Measurements from ENCODE around the gene LMAN2. TPM values are rescaled to one million over a fixed set of nuclear protein-coding genes. Genes with fewer than 3 reads are reported as not detected.

Gene LMAN2
- total RNA-seq, 1 experiment from 2014 or later = 128 TPM

- intact Hi-C loops (cut with micrococcal nuclease) = no loop called here
- H3K4me3 ChIP-seq (replicated peaks in 1 of 2; ENCODE audit: low read depth in 1 of 2, low read length in 2 of 2) = no peak overlapping the region
- POLR2A ChIA-PET = no interaction called here
These were observed 4.3 kb upstream of the LMAN2 start for GRCh38 chr5:177355868-177356168.

More at GRCh38 chr5:177355868-177356168, 4.3 kb upstream of the LMAN2 start:
- peaks cover 4 to 12% of the 10 kb centered on the region in 2 experiments; a peak in 2 of 4 replicates for H3K4me1 ChIP-seq (ENCODE audit: control insufficient read depth in 1 of 2, insufficient read depth in 2 of 2, low read length in 2 of 2)
- TF ChIP-seq ZNF274 (IDR thresholded peaks at IDR 0.05; ENCODE audit: low read depth, low read length) (no peak), CEBPB (IDR thresholded peaks at IDR 0.05; ENCODE audit: low read depth) (no peak), ZBTB33 (IDR thresholded peaks at IDR 0.05; ENCODE audit: extremely low read depth, insufficient replicate concordance, low read length) (no peak), JUND (IDR thresholded peaks at IDR 0.05) (no peak), EZH2 (IDR thresholded peaks at IDR 0.05) (no peak), SRF (IDR thresholded peaks at IDR 0.05; ENCODE audit: low read depth) (no peak), FOSL1 (IDR thresholded peaks at IDR 0.05; ENCODE audit: low read depth) (no peak), POLR2A (IDR thresholded peaks at IDR 0.05; ENCODE audit: borderline replicate concordance, extremely low read depth, insufficient read depth, insufficient read length) (no peak), REST (IDR thresholded peaks at IDR 0.05; ENCODE audit: low read depth) (no peak), CTCF (IDR thresholded peaks at IDR 0.05 in 2 of 3, conservative IDR thresholded peaks at IDR 0.05 in 1 of 3; ENCODE audit: borderline replicate concordance in 1 of 3, insufficient read depth in 1 of 3, low read depth in 2 of 3, low read length in 2 of 3) (no peak), CBX3 (IDR thresholded peaks at IDR 0.05; ENCODE audit: low read depth) (no peak), YY1 (IDR thresholded peaks at IDR 0.05; ENCODE audit: extremely low read depth, insufficient replicate concordance, low read depth, low read length) (no peak)
- peaks cover 0 to 4% of the 10 kb centered on the region in 2 experiments; a peak in 1 of 4 replicates for H3K9me3 ChIP-seq (ENCODE audit: control insufficient read depth in 1 of 2, insufficient read depth in 1 of 2, low read depth in 1 of 2, low read length in 2 of 2)
- no peak overlapping the region for H3K4me2 ChIP-seq (ENCODE audit: low read length)
- CTCF ChIA-PET = interaction anchor here (3.2 kb wide), 1 partner anchor 14 kb away, joined by 15 read pairs; no protein-coding TSS in a partner anchor
- no peaks in the 10 kb centered on the region for H3K9me2 ChIP-seq (ENCODE audit: insufficient read depth)
- RAD21 ChIA-PET (ENCODE audit: low non-redundant PET in 1 of 2, low total read pairs in 2 of 2, uncharacterized antibody in 2 of 2, unreplicated experiment in 2 of 2) = no interaction called here
- no peak overlapping the region for H3K27ac ChIP-seq (ENCODE audit: low read depth, low read length)
- no peak for DNase-seq (ENCODE audit: low read depth, low spot score)
- BruUV-seq (replicated peaks) = no TSS peak
- H3K79me2 ChIP-seq (ENCODE audit: insufficient read depth, low read length) = peaks cover 6% of the 10 kb centered on the region
- no peaks in the 10 kb centered on the region for H4K20me1 ChIP-seq (ENCODE audit: insufficient read depth)
- ATAC-seq = no peak
- no peaks in the 10 kb centered on the region for H3K36me3 ChIP-seq (ENCODE audit: control insufficient read depth in 1 of 2, insufficient read depth in 2 of 2, low read length in 2 of 2)
- no peak overlapping the region for H3K9ac ChIP-seq (ENCODE audit: low read length)
- H3K27me3 ChIP-seq (ENCODE audit: insufficient read depth, low read length) = no peaks in the 10 kb centered on the region
- no peak overlapping the region for H2AFZ ChIP-seq (ENCODE audit: low read depth, low read length, poor library complexity, severe bottlenecking)
